ENCODE results near the gene CENPU. TPM values are rescaled to one million over a fixed set of nuclear protein-coding genes. Genes with fewer than 3 reads are reported as not detected.

The CENPU gene
- total and polyA plus RNA-seq, 10 of the 15 experiments (the other 5 are each of a cell fraction or from before 2014, with no cell fraction given), result 26.6 to 90.8 (median 53.8) TPM

DNA sequence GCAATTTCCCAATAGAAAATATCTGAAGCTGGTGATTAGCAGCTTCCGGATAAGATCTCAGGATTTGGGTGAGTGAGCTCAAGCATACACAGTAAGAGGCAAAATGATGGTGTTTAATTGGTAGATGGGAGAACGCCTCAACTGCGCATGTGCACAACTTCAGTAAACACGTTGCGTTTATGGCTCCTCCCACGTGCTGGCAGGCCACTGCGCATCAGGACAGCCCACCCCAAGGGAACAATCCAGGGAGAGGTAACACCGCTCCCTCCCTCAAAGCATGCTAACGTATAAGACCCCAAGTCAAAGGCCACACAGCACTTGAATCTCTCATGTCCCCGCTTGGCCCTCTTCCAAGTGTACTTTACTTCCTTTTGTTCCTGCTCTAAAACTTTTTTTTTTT, 10.3 kb upstream of the CENPU start:
- H3K27ac ChIP-seq (ENCODE audit: control insufficient read depth, insufficient read depth), result no peak overlapping the region
- H3K36me3 ChIP-seq (ENCODE audit: control insufficient read depth in 2 of 2, insufficient read depth in 2 of 2, low read length in 1 of 2), result no peaks in the 10 kb centered on the region; a peak in 1 of 4 replicates
- no peak overlapping the region for H2AFZ ChIP-seq (ENCODE audit: control insufficient read depth, low read depth, low read length)
- no peak for FAIRE-seq
- no peak for ATAC-seq
- H3K9ac ChIP-seq (ENCODE audit: control insufficient read depth, insufficient read depth, low read length), result no peak overlapping the region
- no peaks in the 10 kb centered on the region for H3K79me2 ChIP-seq (ENCODE audit: control insufficient read depth, insufficient read depth, low read length)
- H3K9me3 ChIP-seq (replicated peaks; ENCODE audit: control insufficient read depth, insufficient read depth, low read length), result no peaks in the 10 kb centered on the region; the same call in 2 of the 3 replicates
- WGBS (ENCODE audit: insufficient coverage, insufficient replicate concordance, low lambda C conversion rate, missing lambda C conversion rate), result 78% methylated on average over 10 of the region's 10 CpGs
- SMC1A ChIA-PET (ENCODE audit: uncharacterized antibody, unreplicated experiment), result interaction anchor here (2.2 kb wide), 1 partner anchor 352 kb away, joined by 7 read pairs; no protein-coding TSS in a partner anchor
- no peaks in the 10 kb centered on the region for H4K20me1 ChIP-seq (ENCODE audit: control insufficient read depth, insufficient read depth)
- no peak overlapping the region for H3K4me3 ChIP-seq
- RAD21 ChIA-PET (ENCODE audit: unreplicated experiment), result interaction anchor here (1.4 kb wide), 1 partner anchor 479 kb away, joined by 5 read pairs; no protein-coding TSS in a partner anchor
- no TSS peak for BruUV-seq (replicated peaks)
- intact Hi-C loops (cut with micrococcal nuclease; ENCODE audit: unreplicated experiment), result loop anchor here (2.0 to 10.0 kb wide), 2 partner anchors 261 to 391 kb away; no protein-coding TSS in a partner anchor
- H3K27me3 ChIP-seq (replicated peaks in 1 of 2; ENCODE audit: control insufficient read depth in 2 of 2, insufficient read depth in 2 of 2, low read length in 1 of 2), result no peaks in the 10 kb centered on the region
- DNase-seq (ENCODE audit: low read depth, low spot score), result no peak
- CTCF ChIA-PET, result no interaction called here
- no peak overlapping the region for H3K4me2 ChIP-seq (ENCODE audit: control insufficient read depth, insufficient read depth)
- in situ Hi-C loops (cut with MboI), result no loop called here
- no peaks in the 10 kb centered on the region for H3K4me1 ChIP-seq (ENCODE audit: control insufficient read depth, insufficient read depth, low read length)
- POLR2A ChIA-PET, result interaction anchor here (0.5 kb wide), 1 partner anchor 933 kb away, joined by 3 read pairs; no protein-coding TSS in a partner anchor
- TF ChIP-seq NR2F1 (conservative IDR thresholded peaks at IDR 0.05) (no peak), GATAD2B (conservative IDR thresholded peaks at IDR 0.05; ENCODE audit: low read depth) (no peak), JUND (IDR thresholded peaks at IDR 0.05; ENCODE audit: low read depth, low read length) (no peak), REST (IDR thresholded peaks at IDR 0.05; ENCODE audit: low read depth, low read length) (no peak), SREBF1 (IDR thresholded peaks at IDR 0.05; ENCODE audit: low read length) (no peak), YY1 (IDR thresholded peaks at IDR 0.05; ENCODE audit: low read depth, low read length) (no peak), WRNIP1 (IDR thresholded peaks at IDR 0.05; ENCODE audit: borderline replicate concordance, low read depth, low read length) (no peak), JUNB (IDR thresholded peaks at IDR 0.05) (no peak), POLR2A (IDR thresholded peaks at IDR 0.05; ENCODE audit: low read depth, low read length) (no peak)
- TF ChIP-seq, protein P1, sequence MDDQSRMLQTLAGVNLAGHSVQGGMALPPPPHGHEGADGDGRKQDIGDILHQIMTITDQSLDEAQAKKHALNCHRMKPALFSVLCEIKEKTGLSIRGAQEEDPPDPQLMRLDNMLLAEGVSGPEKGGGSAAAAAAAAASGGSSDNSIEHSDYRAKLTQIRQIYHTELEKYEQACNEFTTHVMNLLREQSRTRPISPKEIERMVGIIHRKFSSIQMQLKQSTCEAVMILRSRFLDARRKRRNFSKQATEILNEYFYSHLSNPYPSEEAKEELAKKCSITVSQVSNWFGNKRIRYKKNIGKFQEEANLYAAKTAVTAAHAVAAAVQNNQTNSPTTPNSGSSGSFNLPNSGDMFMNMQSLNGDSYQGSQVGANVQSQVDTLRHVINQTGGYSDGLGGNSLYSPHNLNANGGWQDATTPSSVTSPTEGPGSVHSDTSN (IDR thresholded peaks at IDR 0.05; ENCODE audit: insufficient replicate concordance, low read depth, low read length), result no peak
- TF ChIP-seq, protein P2, sequence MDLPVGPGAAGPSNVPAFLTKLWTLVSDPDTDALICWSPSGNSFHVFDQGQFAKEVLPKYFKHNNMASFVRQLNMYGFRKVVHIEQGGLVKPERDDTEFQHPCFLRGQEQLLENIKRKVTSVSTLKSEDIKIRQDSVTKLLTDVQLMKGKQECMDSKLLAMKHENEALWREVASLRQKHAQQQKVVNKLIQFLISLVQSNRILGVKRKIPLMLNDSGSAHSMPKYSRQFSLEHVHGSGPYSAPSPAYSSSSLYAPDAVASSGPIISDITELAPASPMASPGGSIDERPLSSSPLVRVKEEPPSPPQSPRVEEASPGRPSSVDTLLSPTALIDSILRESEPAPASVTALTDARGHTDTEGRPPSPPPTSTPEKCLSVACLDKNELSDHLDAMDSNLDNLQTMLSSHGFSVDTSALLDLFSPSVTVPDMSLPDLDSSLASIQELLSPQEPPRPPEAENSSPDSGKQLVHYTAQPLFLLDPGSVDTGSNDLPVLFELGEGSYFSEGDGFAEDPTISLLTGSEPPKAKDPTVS (IDR thresholded peaks at IDR 0.05; ENCODE audit: low read depth, low read length), result no peak
- TF ChIP-seq, protein P3, sequence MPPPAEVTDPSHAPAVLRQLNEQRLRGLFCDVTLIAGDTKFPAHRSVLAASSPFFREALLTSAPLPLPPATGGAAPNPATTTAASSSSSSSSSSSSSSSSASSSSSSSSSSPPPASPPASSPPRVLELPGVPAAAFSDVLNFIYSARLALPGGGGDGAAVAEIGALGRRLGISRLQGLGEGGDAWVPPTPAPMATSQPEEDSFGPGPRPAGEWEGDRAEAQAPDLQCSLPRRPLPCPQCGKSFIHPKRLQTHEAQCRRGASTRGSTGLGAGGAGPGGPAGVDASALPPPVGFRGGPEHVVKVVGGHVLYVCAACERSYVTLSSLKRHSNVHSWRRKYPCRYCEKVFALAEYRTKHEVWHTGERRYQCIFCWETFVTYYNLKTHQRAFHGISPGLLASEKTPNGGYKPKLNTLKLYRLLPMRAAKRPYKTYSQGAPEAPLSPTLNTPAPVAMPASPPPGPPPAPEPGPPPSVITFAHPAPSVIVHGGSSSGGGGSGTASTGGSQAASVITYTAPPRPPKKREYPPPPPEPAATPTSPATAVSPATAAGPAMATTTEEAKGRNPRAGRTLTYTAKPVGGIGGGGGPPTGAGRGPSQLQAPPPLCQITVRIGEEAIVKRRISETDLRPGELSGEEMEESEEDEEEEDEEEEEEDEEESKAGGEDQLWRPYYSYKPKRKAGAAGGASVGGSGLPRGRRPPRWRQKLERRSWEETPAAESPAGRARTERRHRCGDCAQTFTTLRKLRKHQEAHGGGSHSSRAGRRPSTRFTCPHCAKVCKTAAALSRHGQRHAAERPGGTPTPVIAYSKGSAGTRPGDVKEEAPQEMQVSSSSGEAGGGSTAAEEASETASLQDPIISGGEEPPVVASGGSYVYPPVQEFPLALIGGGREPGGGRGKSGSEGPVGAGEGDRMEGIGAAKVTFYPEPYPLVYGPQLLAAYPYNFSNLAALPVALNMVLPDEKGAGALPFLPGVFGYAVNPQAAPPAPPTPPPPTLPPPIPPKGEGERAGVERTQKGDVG (CRISPR knock-in tag; IDR thresholded peaks at IDR 0.05), result no peak
